RPMI8226 (cell line): ENCODE results near the gene RAD51B.

ENCODE experiments used
- DNase-seq: peaks from one replicate; pipeline ENCODE4 v3.0.0-alpha.2; 2015

RAD51B gene

GRCh38 chr14:68154275-68154674 lies 334.7 kb downstream of the RAD51B start:
- no peak for DNase-seq

GRCh38 chr14:68157971-68158371 lies 338.4 kb downstream of the RAD51B start:
- DNase-seq = no peak

GRCh38 chr14:68158640-68159039 lies 339.1 kb downstream of the RAD51B start:
- DNase-seq = no peak

- DNase-seq = no peak
Measured at GRCh38 chr14:68159701-68160633, 340.4 kb downstream of the RAD51B start.

- DNase-seq = no peak
Measured at GRCh38 chr14:68160779-68161546, 341.4 kb downstream of the RAD51B start.

- no peak for DNase-seq
Measured at GRCh38 chr14:68162887-68163286, 343.3 kb downstream of the RAD51B start.

GRCh38 chr14:68164711-68165113 lies 345.1 kb downstream of the RAD51B start:
- DNase-seq = no peak

GRCh38 chr14:68165274-68165843 lies 345.8 kb downstream of the RAD51B start:
- DNase-seq = no peak

- DNase-seq = no peak
Measured at GRCh38 chr14:68166731-68167382, 347.3 kb downstream of the RAD51B start.

GRCh38 chr14:68167383-68168087 lies 348.0 kb downstream of the RAD51B start:
- no peak for DNase-seq

- no peak for DNase-seq
Measured at GRCh38 chr14:68168460-68169109, 349.0 kb downstream of the RAD51B start.

- no peak for DNase-seq
Measured at GRCh38 chr14:68172216-68172615, 352.6 kb downstream of the RAD51B start.

- DNase-seq = no peak
Measured at GRCh38 chr14:68172627-68173026, 353.0 kb downstream of the RAD51B start.

GRCh38 chr14:68173227-68173972 lies 353.8 kb downstream of the RAD51B start:
- DNase-seq = no peak

GRCh38 chr14:68174446-68174845 lies 354.9 kb downstream of the RAD51B start:
- DNase-seq = no peak

- DNase-seq = no peak
Measured at GRCh38 chr14:68176687-68177086, 357.1 kb downstream of the RAD51B start.

- no peak for DNase-seq
Measured at GRCh38 chr14:68177728-68178127, 358.1 kb downstream of the RAD51B start.

- DNase-seq = no peak
Measured at GRCh38 chr14:68178282-68178681, 358.7 kb downstream of the RAD51B start.

- no peak for DNase-seq
Measured at GRCh38 chr14:68181519-68182326, 362.1 kb downstream of the RAD51B start.

GRCh38 chr14:68182492-68182891 lies 362.9 kb downstream of the RAD51B start:
- no peak for DNase-seq
